ENCODE measurements around the gene GNB1.

- TF ChIP-seq CTCF (IDR thresholded peaks at IDR 0.05; ENCODE audit: borderline replicate concordance, extremely low read depth, low read length, poor library complexity, severe bottlenecking) (no peak), EZH2 (IDR thresholded peaks at IDR 0.05; ENCODE audit: borderline replicate concordance, low read depth, low read length, severe bottlenecking) (no peak)
Observed at GRCh38 chr1:1752190-1752589, 138.7 kb downstream of the GNB1 start.

All from DND-41 (cell line).